Measurements from ENCODE around the gene SLC6A15.

SLC6A15 gene

DNA sequence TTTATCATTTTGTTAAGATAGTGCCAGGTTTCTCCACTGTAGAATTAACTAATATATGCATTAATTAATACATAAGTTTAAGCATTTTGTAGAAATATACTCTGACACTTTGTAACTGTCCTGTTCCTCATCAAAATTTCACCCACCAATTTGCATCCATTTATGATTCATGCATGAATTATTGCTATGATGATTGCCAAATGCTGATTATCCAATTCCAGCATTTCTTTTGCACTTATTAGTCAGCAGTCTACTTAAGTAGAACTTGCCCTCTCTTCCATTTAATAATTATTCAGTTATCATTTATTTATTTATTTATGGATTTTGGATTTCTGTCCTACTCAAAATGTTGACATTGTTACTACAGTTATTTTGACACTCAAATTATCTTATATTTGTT, 72.2 kb downstream of the SLC6A15 start:
- no peak overlapping the region for H3K4me3 ChIP-seq (ENCODE audit: low read depth, low read length)
- TF ChIP-seq, protein P1, sequence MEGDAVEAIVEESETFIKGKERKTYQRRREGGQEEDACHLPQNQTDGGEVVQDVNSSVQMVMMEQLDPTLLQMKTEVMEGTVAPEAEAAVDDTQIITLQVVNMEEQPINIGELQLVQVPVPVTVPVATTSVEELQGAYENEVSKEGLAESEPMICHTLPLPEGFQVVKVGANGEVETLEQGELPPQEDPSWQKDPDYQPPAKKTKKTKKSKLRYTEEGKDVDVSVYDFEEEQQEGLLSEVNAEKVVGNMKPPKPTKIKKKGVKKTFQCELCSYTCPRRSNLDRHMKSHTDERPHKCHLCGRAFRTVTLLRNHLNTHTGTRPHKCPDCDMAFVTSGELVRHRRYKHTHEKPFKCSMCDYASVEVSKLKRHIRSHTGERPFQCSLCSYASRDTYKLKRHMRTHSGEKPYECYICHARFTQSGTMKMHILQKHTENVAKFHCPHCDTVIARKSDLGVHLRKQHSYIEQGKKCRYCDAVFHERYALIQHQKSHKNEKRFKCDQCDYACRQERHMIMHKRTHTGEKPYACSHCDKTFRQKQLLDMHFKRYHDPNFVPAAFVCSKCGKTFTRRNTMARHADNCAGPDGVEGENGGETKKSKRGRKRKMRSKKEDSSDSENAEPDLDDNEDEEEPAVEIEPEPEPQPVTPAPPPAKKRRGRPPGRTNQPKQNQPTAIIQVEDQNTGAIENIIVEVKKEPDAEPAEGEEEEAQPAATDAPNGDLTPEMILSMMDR (IDR thresholded peaks at IDR 0.05; ENCODE audit: low read depth, low read length) = no peak
- TF ChIP-seq MYC (IDR thresholded peaks at IDR 0.05; ENCODE audit: low read depth, low read length) = no peak
- TF ChIP-seq, protein P2, sequence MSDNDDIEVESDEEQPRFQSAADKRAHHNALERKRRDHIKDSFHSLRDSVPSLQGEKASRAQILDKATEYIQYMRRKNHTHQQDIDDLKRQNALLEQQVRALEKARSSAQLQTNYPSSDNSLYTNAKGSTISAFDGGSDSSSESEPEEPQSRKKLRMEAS (IDR thresholded peaks at IDR 0.05; ENCODE audit: low read depth, low read length) = no peak
- TF ChIP-seq POLR2A (IDR thresholded peaks at IDR 0.05; ENCODE audit: extremely low read depth, insufficient read length) = no peak
- DNase-seq (ENCODE audit: low read depth) = no peak

DNA sequence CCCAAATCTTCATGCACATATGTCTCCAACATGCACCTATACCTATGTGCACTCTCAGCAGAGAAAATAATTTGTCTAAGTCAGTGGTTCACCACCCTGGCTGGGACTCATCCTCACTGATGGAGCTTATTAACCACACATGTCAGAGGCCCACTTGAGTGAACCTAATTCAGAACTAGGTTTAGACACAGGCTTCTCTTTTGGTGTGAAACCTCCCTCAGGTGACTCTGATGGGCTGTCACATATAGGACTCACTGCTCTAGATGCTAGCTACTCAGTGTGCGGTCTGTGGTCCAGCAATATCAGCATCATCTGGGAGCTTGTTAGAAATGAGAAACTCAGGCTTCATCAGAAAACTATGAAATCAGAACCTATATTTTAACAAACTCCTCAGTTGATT, 85.7 kb downstream of the SLC6A15 start:
- no peak for DNase-seq (ENCODE audit: low read depth)
- TF ChIP-seq POLR2A (IDR thresholded peaks at IDR 0.05; ENCODE audit: extremely low read depth, insufficient read length) (no peak), MYC (IDR thresholded peaks at IDR 0.05; ENCODE audit: low read depth, low read length) (no peak)
- TF ChIP-seq, protein P2 (IDR thresholded peaks at IDR 0.05; ENCODE audit: low read depth, low read length) = no peak
- TF ChIP-seq, protein P1 (IDR thresholded peaks at IDR 0.05; ENCODE audit: low read depth, low read length) = no peak

DNA sequence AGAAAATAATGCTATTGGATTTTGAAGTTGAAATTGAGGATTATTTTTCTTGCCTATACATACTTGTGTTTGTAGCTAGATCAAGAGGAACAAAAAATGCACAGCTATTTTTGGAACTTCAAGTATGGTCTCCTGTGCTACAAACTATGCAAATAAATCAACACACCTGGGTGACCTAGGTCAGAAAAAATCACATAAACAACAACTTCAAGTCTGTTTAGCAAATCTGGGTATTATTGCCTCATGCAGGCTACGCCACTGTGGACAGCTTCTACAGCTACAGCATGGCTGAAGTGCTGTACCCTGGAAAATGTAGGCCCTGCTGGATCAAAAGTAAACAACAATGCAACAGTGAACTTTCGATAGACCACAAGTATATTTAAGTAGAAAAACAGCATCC, 87.5 kb downstream of the SLC6A15 start:
- H3K4me3 ChIP-seq (ENCODE audit: low read depth, low read length) = no peak overlapping the region
- no peak for DNase-seq (ENCODE audit: low read depth)
- TF ChIP-seq MYC (IDR thresholded peaks at IDR 0.05; ENCODE audit: low read depth, low read length) = no peak
- TF ChIP-seq, protein P2 (IDR thresholded peaks at IDR 0.05; ENCODE audit: low read depth, low read length) = no peak
- TF ChIP-seq POLR2A (IDR thresholded peaks at IDR 0.05; ENCODE audit: extremely low read depth, insufficient read length) = no peak
- TF ChIP-seq, protein P1 (IDR thresholded peaks at IDR 0.05; ENCODE audit: low read depth, low read length) = no peak

More for the DNA sequence above, 85.7 kb downstream of the SLC6A15 start:
- H3K4me3 ChIP-seq (ENCODE audit: low read depth, low read length) = no peak overlapping the region

DNA sequence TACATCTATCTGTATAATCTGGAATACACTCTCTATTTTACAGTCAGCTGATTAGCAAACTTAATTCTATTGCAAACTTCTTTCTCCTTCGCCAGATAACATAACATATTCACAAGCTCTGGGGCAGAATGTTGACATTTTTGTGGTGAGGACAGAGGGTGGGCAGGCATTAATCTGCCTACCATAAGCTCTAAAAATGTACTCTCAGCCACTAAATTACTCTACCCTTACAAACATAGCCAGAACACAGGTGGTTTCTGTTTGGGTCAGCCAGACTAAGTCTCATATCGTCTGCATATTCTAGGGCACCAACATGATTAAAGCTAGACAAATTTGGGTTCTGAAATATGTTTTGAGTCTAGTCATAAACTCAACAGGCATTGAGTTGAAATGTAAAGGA, 90.1 kb downstream of the SLC6A15 start:
- DNase-seq (ENCODE audit: low read depth) = no peak
- TF ChIP-seq POLR2A (IDR thresholded peaks at IDR 0.05; ENCODE audit: extremely low read depth, insufficient read length) (no peak), MYC (IDR thresholded peaks at IDR 0.05; ENCODE audit: low read depth, low read length) (no peak)
- TF ChIP-seq, protein P1 (IDR thresholded peaks at IDR 0.05; ENCODE audit: low read depth, low read length) = no peak
- TF ChIP-seq, protein P2 (IDR thresholded peaks at IDR 0.05; ENCODE audit: low read depth, low read length) = no peak
- no peak overlapping the region for H3K4me3 ChIP-seq (ENCODE audit: low read depth, low read length)

DNA sequence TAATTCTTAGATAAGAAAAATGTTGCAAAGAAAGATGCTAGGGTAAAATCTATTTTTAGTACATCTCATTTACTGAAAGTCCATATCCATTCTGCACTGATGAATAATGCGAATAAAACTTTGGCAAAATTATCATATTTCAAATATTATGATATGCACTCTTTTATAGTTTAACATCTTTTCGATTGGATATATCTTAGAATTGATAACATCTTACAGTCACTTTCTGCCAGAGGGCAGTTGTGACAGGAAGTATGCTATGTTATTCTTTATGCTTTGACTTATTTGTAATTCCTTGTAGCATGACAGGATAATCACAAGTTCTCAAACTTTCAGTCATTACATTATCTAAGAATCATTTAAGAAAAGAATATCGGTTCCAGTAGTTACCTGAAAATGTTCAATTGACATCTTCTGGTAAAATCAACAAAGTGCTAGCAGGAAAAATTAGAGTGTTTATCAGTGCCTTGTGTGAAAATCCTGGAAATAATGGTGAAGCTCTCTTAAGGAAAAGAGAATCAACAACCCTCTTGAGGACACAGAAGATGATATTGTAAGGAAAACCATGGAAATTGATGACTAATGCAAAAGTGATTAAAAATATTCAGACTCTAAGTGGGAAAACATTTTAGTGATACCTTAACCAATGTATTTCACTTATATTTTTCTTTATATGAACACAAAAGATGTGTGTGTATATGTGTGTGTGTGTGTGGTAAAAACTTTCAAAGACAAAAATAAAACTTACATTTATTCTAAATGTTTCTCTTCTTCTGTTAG, 95.5 kb downstream of the SLC6A15 start:
- no peak overlapping the region for H3K4me3 ChIP-seq (ENCODE audit: low read depth, low read length)
- TF ChIP-seq MYC (IDR thresholded peaks at IDR 0.05; ENCODE audit: low read depth, low read length) = no peak
- TF ChIP-seq, protein P1 (IDR thresholded peaks at IDR 0.05; ENCODE audit: low read depth, low read length) = no peak
- TF ChIP-seq, protein P2 (IDR thresholded peaks at IDR 0.05; ENCODE audit: low read depth, low read length) = no peak
- TF ChIP-seq POLR2A (IDR thresholded peaks at IDR 0.05; ENCODE audit: extremely low read depth, insufficient read length) = no peak
- no peak for DNase-seq (ENCODE audit: low read depth)
